Suprapubic skin (tissue), 4 donors: ENCODE data around the gene RNF166. TPM values are rescaled to one million over a fixed set of nuclear protein-coding genes. Genes with fewer than 3 reads are reported as not detected.

Source experiments
- DNase-seq, 2 donors: peaks; one replicate each; pipeline ENCODE4 v3.0.0-alpha.2; 2019; ENCODE audit warnings: low spot score in 2 of 2
- H3K27ac ChIP-seq: fragments of 200-600 bp; sonication (generic); one replicate; pipeline ENCODE4 v1.5.1; 2019
- H3K27me3 ChIP-seq: fragments of 200-600 bp; sonication (generic); one replicate; pipeline ENCODE4 v1.5.1; 2019
- H3K36me3 ChIP-seq: fragments of 200-600 bp; sonication (generic); one replicate; pipeline ENCODE4 v1.5.1; 2019
- H3K4me1 ChIP-seq: fragments of 200-600 bp; sonication (generic); one replicate; pipeline ENCODE4 v1.5.1; 2019
- H3K4me3 ChIP-seq: fragments of 200-600 bp; sonication (generic); one replicate; pipeline ENCODE4 v1.5.1; 2019; ENCODE audit warnings: mild to moderate bottlenecking
- H3K9me3 ChIP-seq: fragments of 200-600 bp; sonication (generic); one replicate; pipeline ENCODE4 v1.5.1; 2019
- CTCF ChIP-seq, 2 donors: fragments of 200-600 bp in 1 of 2; fragments of 450-650 bp in 1 of 2; sonication (generic) in 1 of 2; IDR thresholded peaks; one replicate each; pipeline ENCODE4 v1.5.1; 2016 to 2019; ENCODE audit warnings: antibody characterized with exemption in 2 of 2, mild to moderate bottlenecking in 1 of 2, moderate library complexity in 1 of 2
- EP300 ChIP-seq: sonication (generic); formaldehyde crosslinking; IDR thresholded peaks from one replicate; pipeline ENCODE4 v1.6.1; 2017; ENCODE audit warnings: antibody characterized with exemption
- POLR2A ChIP-seq, 2 donors: fragments of 450-650 bp; IDR thresholded peaks; one replicate each; pipeline ENCODE4 v1.6.1; 2017; ENCODE audit warnings: antibody characterized with exemption in 2 of 2, mild to moderate bottlenecking in 2 of 2, moderate library complexity in 2 of 2
- POLR2AphosphoS5 ChIP-seq, 3 donors: sonication (generic); formaldehyde crosslinking; IDR thresholded peaks; one replicate each; pipeline ENCODE4 v1.6.1; 2017; ENCODE audit warnings: antibody characterized with exemption in 3 of 3
- WGBS: methylation state at CpG from one replicate; pipeline ENCODE4 v1.1.5; 2018; 5-methylcytosine and 5-hydroxymethylcytosine counted together
- total RNA-seq, 4 donors: library from RNA; depleted of rRNA; stranded (reverse); fragments of >200 nt; gene quantifications; one replicate each; pipeline ENCODE4 v1.1.0, GENCODE V29; 2016

RNF166 gene
- total RNA-seq, 4 donors from 2014 or later: 12.4 to 15.8 (median 14.6) TPM

DNA sequence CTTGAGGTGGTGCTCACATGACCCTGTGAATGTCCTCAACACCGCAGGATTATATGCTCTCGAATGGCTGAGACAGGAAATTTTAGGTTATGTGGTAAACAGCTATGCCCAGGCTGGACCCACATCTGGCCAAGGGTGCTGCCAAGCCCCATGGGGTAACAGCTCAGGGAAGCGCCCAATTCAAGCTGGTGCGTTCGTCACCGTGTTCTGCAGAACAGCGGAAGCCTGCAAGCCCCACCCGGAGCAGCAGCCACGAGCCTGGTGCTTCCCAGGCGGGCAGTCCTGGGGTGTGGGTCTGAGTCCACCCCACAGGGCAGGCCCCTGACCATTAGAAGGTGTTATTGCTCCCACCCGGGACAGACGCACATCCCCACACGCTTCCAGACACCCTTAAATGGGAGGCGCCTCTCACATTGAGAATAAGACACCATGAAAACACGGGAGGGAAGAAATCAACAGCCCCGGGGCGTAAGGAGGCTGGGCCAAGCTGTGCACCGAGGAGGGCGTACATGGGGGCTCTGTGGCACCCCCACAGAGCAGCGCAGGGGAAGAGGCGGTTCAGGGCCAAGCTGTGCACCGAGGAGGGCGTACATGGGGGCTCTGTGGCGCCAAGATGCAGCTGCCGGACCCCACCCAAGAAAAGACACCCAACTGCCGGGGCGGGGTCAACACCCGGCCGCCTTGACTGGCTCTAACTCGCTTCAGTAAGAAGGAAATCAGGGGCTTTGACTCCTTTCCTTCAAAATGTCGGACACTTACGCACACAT lies 52.4 kb downstream of the RNF166 start:
- no peak for DNase-seq
- Histone ChIP-seq H3K27ac (no peak overlapping the region), H3K4me1 (peaks cover 26% of the 10 kb centered on the region), H3K27me3 (no peaks in the 10 kb centered on the region), H3K4me3 (no peak overlapping the region), H3K36me3 (peaks cover 25% of the 10 kb centered on the region), H3K9me3 (no peaks in the 10 kb centered on the region)
- TF ChIP-seq POLR2A (IDR thresholded peaks at IDR 0.05): no peak
- TF ChIP-seq EP300: no peak
- TF ChIP-seq POLR2AphosphoS5 (IDR thresholded peaks at IDR 0.05): no peak
- no peak for TF ChIP-seq CTCF (IDR thresholded peaks at IDR 0.05)
- WGBS: 75% methylated on average over 32 of the region's 32 CpGs

- no peak overlapping the region for H3K27ac ChIP-seq
Measured at GRCh38 chr16:88653101-88653500, 53.1 kb downstream of the RNF166 start.

DNA sequence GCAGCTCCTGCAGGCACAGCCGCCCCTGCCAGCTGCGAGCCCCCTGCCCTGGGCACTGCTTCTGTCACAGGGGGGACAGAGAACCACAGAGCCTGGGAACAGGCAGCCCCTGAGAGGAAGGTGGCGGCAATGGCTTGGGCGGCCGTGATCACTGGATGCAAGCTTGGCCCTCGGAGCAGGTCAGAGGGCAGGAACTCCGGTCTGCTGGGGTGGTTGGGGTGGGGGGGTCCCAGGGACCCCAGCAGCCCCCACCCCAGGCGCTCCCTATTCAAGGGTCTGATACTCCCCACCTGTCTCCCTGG lies 53.5 kb downstream of the RNF166 start:
- TF ChIP-seq EP300: no peak
- TF ChIP-seq POLR2A (IDR thresholded peaks at IDR 0.05): no peak
- no peak for TF ChIP-seq POLR2AphosphoS5 (IDR thresholded peaks at IDR 0.05)
- no peak for TF ChIP-seq CTCF (IDR thresholded peaks at IDR 0.05)
- 100% methylated on average over 2 of the region's 8 CpGs for WGBS
- Histone ChIP-seq H3K27me3 (no peaks in the 10 kb centered on the region), H3K27ac (no peak overlapping the region), H3K4me3 (no peak overlapping the region), H3K36me3 (peaks cover 25% of the 10 kb centered on the region), H3K9me3 (no peaks in the 10 kb centered on the region), H3K4me1 (peaks cover 26% of the 10 kb centered on the region)
- no peak for DNase-seq

More at GRCh38 chr16:88653101-88653500, 53.1 kb downstream of the RNF166 start:
- Histone ChIP-seq H3K9me3 (no peaks in the 10 kb centered on the region), H3K36me3 (peaks cover 25% of the 10 kb centered on the region), H3K4me1 (peaks cover 26% of the 10 kb centered on the region), H3K27me3 (no peaks in the 10 kb centered on the region), H3K4me3 (no peak overlapping the region)
- DNase-seq: no peak
- TF ChIP-seq EP300: no peak
- WGBS: 70% methylated on average over 10 of the region's 13 CpGs

GRCh38 chr16:88651989-88652761 lies 54.0 kb downstream of the RNF166 start:
- no peak overlapping the region for H3K4me3 ChIP-seq
- peaks cover 25% of the 10 kb centered on the region for H3K36me3 ChIP-seq
- WGBS: 88% methylated on average over 3 of the region's 29 CpGs
- no peak for TF ChIP-seq POLR2AphosphoS5 (IDR thresholded peaks at IDR 0.05)
- TF ChIP-seq EP300: no peak
- no peak for TF ChIP-seq POLR2A (IDR thresholded peaks at IDR 0.05)
- no peak for TF ChIP-seq CTCF (IDR thresholded peaks at IDR 0.05)
- no peaks in the 10 kb centered on the region for H3K27me3 ChIP-seq
- peak overlapping the region; percentile 43 for H3K27ac ChIP-seq
- H3K9me3 ChIP-seq: no peaks in the 10 kb centered on the region
- peaks cover 26% of the 10 kb centered on the region for H3K4me1 ChIP-seq
- DNase-seq: peak in 1 of 2 donors; percentile 68

GRCh38 chr16:88651276-88651988 lies 54.8 kb downstream of the RNF166 start:
- Histone ChIP-seq H3K4me3 (peak overlapping the region; percentile 56), H3K36me3 (peaks cover 25% of the 10 kb centered on the region), H3K4me1 (peaks cover 26% of the 10 kb centered on the region), H3K27ac (peak overlapping the region; percentile 43), H3K27me3 (no peaks in the 10 kb centered on the region), H3K9me3 (no peaks in the 10 kb centered on the region)
- peak in 1 of 2 donors; percentile 77 for DNase-seq
- TF ChIP-seq POLR2AphosphoS5 (IDR thresholded peaks at IDR 0.05) (no peak), EP300 (no peak), POLR2A (IDR thresholded peaks at IDR 0.05) (no peak), CTCF (IDR thresholded peaks at IDR 0.05) (no peak)
- 41% methylated on average over 12 of the region's 24 CpGs for WGBS
